Mesendoderm (in vitro differentiated cells): ENCODE data around the gene PSAP.
A peak's percentile ranks its signal among the peaks of the same experiment; 100 is the strongest.

ENCODE experiments used
- DNase-seq: peaks from one replicate; pipeline ENCODE4 v3.0.0; 2013
- H2AK5ac ChIP-seq: 2 replicates; pipeline ENCODE4 v1.6.1; 2013; ENCODE audit warnings: low read length, inconsistent platforms
- H2BK120ac ChIP-seq: 2 replicates; pipeline ENCODE4 v1.6.1; 2013; ENCODE audit warnings: low read depth, mild to moderate bottlenecking, low read length, moderate library complexity, mixed read lengths
- H2BK15ac ChIP-seq: replicated peaks from 2 replicates; pipeline ENCODE4 v1.6.1; 2013; ENCODE audit warnings: low read depth, mild to moderate bottlenecking, moderate library complexity
- H2BK5ac ChIP-seq: 2 replicates; pipeline ENCODE4 v1.6.1; 2013; ENCODE audit warnings: low read length, inconsistent platforms
- H3K18ac ChIP-seq: 2 replicates; pipeline ENCODE4 v1.6.1; 2013; ENCODE audit warnings: mild to moderate bottlenecking, low read length, mixed read lengths
- H3K23ac ChIP-seq: one replicate; pipeline ENCODE4 v1.6.1; 2013; ENCODE audit warnings: low read length
- H3K27ac ChIP-seq: 2 replicates; pipeline ENCODE4 v1.5.1; 2013; ENCODE audit warnings: low read depth, mild to moderate bottlenecking, inconsistent platforms, low read length, moderate library complexity
- H3K27me3 ChIP-seq: 2 replicates; pipeline ENCODE4 v1.6.1; 2013; ENCODE audit warnings: low read length, control low read depth, mild to moderate bottlenecking, inconsistent platforms; ENCODE audit not compliant: insufficient read depth, poor library complexity
- H3K36me3 ChIP-seq: 2 replicates; pipeline ENCODE4 v1.6.1; 2013; ENCODE audit warnings: low read length, inconsistent platforms; ENCODE audit not compliant: control insufficient read depth, insufficient read depth
- H3K4ac ChIP-seq: one replicate; pipeline ENCODE4 v1.6.1; 2013; ENCODE audit warnings: low read depth, mild to moderate bottlenecking, low read length, moderate library complexity
- H3K4me1 ChIP-seq: 2 replicates; pipeline ENCODE4 v1.6.1; 2013; ENCODE audit warnings: low read depth, low read length, inconsistent platforms; ENCODE audit not compliant: control insufficient read depth
- H3K4me2 ChIP-seq: 2 replicates; pipeline ENCODE4 v1.6.1; 2013; ENCODE audit warnings: low read length
- H3K4me3 ChIP-seq: 2 replicates; pipeline ENCODE4 v1.5.1; 2013; ENCODE audit warnings: mild to moderate bottlenecking, low read length
- H3K56ac ChIP-seq: one replicate; pipeline ENCODE4 v1.6.1; 2013; ENCODE audit warnings: low read length
- H3K79me1 ChIP-seq: 2 replicates; pipeline ENCODE4 v1.6.1; 2013; ENCODE audit warnings: low read length, inconsistent platforms
- H3K79me2 ChIP-seq: 2 replicates; pipeline ENCODE4 v1.6.1; 2013; ENCODE audit warnings: mild to moderate bottlenecking, low read length; ENCODE audit not compliant: control insufficient read depth, insufficient read depth
- H3K9ac ChIP-seq: 2 replicates; pipeline ENCODE4 v1.6.1; 2013; ENCODE audit warnings: low read length, inconsistent platforms
- H4K5ac ChIP-seq: one replicate; pipeline ENCODE4 v1.6.1; 2013; ENCODE audit warnings: low read length
- H4K8ac ChIP-seq: one replicate; pipeline ENCODE4 v1.6.1; 2013; ENCODE audit warnings: low read depth, mild to moderate bottlenecking, control low read depth, low read length, moderate library complexity
- WGBS: extraction: QIAGEN DNeasy Blood & Tissue Kit; methylation state at CpG from one replicate; pipeline ENCODE4 v1.1.7; 2013; ENCODE audit warnings: low lambda C conversion rate, missing lambda C conversion rate; ENCODE audit not compliant: insufficient coverage; ENCODE audit errors: extremely low coverage; 5-methylcytosine and 5-hydroxymethylcytosine counted together

The PSAP gene

GRCh38 chr10:71868192-71868697, 17.2 kb upstream of the PSAP start:
- WGBS = no CpG with 5 or more reads among the region's 5 CpGs
- H2BK120ac ChIP-seq = no peak overlapping the region

DNA sequence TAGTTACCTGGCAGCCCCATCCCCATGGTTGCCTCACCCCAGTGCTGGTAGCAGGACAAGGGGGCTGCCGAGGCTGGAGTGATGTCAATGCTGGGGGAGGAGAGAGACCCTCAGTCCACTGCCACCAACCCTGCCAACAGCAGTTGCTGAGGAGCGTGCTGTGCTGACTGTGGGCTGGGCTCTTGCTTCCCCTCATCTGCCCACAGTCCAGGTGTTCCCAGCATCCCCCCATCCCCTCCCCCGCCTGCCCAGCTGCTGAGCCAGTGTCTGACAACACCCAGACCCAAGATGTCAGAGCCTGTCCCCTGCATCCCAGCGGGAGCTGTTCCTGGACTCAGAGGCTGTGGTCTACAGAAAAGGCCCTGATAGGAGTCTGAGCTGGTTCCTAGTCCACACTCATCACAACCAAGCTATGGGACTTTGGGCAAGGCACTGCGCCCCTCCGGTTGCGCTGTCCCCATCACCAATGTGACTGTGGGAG, 14.6 kb upstream of the PSAP start:
- Histone ChIP-seq H3K4ac (no peak overlapping the region), H3K4me2 (no peak overlapping the region), H3K18ac (no peak overlapping the region), H2BK120ac (no peak overlapping the region), H2BK5ac (no peak overlapping the region), H3K56ac (no peak overlapping the region), H4K8ac (no peak overlapping the region), H3K27me3 (no peaks in the 10 kb centered on the region), H3K9ac (no peak overlapping the region), H4K5ac (no peak overlapping the region), H3K36me3 (no peaks in the 10 kb centered on the region), H2BK15ac (no peak overlapping the region), H3K27ac (no peak overlapping the region), H3K4me3 (no peak overlapping the region), H3K79me1 (no peaks in the 10 kb centered on the region), H3K79me2 (no peaks in the 10 kb centered on the region), H2AK5ac (no peak overlapping the region), H3K23ac (no peak overlapping the region), H3K4me1 (no peaks in the 10 kb centered on the region)
- WGBS = no CpG with 5 or more reads among the region's 7 CpGs
- DNase-seq = no peak

More at GRCh38 chr10:71868192-71868697, 17.2 kb upstream of the PSAP start:
- no peak overlapping the region for H4K5ac ChIP-seq
- H3K27me3 ChIP-seq = no peaks in the 10 kb centered on the region
- no peak overlapping the region for H3K4ac ChIP-seq
- no peak overlapping the region for H3K27ac ChIP-seq
- no peak overlapping the region for H3K4me2 ChIP-seq
- no peak overlapping the region for H3K4me3 ChIP-seq
- no peak overlapping the region for H2AK5ac ChIP-seq
- no peaks in the 10 kb centered on the region for H3K79me1 ChIP-seq
- H3K79me2 ChIP-seq = no peaks in the 10 kb centered on the region
- no peak overlapping the region for H3K56ac ChIP-seq
- H3K23ac ChIP-seq = no peak overlapping the region
- H3K4me1 ChIP-seq = no peaks in the 10 kb centered on the region
- DNase-seq = no peak
- H4K8ac ChIP-seq = no peak overlapping the region
- no peak overlapping the region for H3K18ac ChIP-seq
- H3K9ac ChIP-seq = no peak overlapping the region
- H3K36me3 ChIP-seq = no peaks in the 10 kb centered on the region
- H2BK5ac ChIP-seq = no peak overlapping the region
- no peak overlapping the region for H2BK15ac ChIP-seq

DNA sequence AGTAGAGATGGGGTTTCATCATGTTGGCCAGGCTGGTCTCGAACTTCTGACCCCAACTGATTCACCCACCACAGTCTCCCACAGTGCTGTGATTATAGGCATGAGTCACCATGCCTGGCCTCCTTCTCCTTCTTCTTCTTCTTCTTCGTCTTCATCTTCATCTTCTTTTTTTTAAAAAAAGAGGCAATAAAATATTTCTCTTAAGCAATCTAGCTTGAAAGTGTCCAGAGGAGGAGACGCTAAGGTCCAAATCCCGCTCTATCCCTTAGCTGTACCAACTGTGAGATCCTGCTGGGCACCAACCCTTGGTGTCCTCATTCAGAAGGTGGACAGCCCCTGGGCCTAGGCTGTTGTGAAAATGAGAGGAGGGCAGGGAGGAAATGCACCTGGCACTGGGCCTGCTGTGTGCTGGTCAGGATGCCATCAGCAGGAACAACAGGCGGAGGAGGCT, 13.9 kb upstream of the PSAP start:
- Histone ChIP-seq H2BK120ac (no peak overlapping the region), H3K18ac (no peak overlapping the region)
- WGBS = no CpG with 5 or more reads among the region's 5 CpGs

DNA sequence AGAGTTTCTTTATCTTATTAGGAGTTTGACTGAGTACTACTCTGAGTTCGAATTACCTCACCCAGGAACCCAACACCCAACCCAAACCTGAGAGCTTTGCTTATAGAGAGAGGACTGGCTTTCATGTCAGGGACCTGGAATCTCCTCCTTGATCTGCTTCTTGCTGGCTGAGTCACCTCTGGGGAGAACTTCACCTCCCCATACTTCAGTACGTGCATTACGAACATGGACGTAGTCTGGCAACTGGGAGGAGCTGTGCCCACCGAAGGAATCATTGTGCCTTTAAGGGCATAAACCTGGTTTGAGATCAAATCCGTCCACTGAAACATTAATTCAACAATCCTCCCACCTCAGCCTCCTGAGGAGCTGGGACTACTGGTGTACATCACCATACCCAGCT, 12.2 kb upstream of the PSAP start:
- H3K18ac ChIP-seq = no peak overlapping the region
- no peak overlapping the region for H2BK120ac ChIP-seq
- H3K79me2 ChIP-seq = no peaks in the 10 kb centered on the region
- no peak overlapping the region for H2AK5ac ChIP-seq
- H3K4me2 ChIP-seq = no peak overlapping the region
- no peak overlapping the region for H3K56ac ChIP-seq
- no peaks in the 10 kb centered on the region for H3K79me1 ChIP-seq
- DNase-seq = no peak
- no peak overlapping the region for H3K27ac ChIP-seq
- no peak overlapping the region for H3K4ac ChIP-seq
- WGBS = no CpG with 5 or more reads among the region's 6 CpGs
- H3K4me3 ChIP-seq = no peak overlapping the region
- H3K36me3 ChIP-seq = no peaks in the 10 kb centered on the region
- no peak overlapping the region for H2BK15ac ChIP-seq
- H3K4me1 ChIP-seq = no peaks in the 10 kb centered on the region
- H3K9ac ChIP-seq = no peak overlapping the region
- H3K27me3 ChIP-seq = no peaks in the 10 kb centered on the region
- H4K5ac ChIP-seq = no peak overlapping the region
- H2BK5ac ChIP-seq = no peak overlapping the region
- no peak overlapping the region for H4K8ac ChIP-seq
- no peak overlapping the region for H3K23ac ChIP-seq

More for the DNA sequence above, 13.9 kb upstream of the PSAP start:
- Histone ChIP-seq H3K56ac (no peak overlapping the region), H4K8ac (no peak overlapping the region), H3K36me3 (no peaks in the 10 kb centered on the region), H2BK15ac (no peak overlapping the region), H2BK5ac (no peak overlapping the region), H3K9ac (no peak overlapping the region), H4K5ac (no peak overlapping the region), H3K27me3 (no peaks in the 10 kb centered on the region), H3K4me2 (no peak overlapping the region), H3K4me3 (no peak overlapping the region), H2AK5ac (no peak overlapping the region), H3K27ac (no peak overlapping the region), H3K79me2 (no peaks in the 10 kb centered on the region), H3K4me1 (no peaks in the 10 kb centered on the region), H3K23ac (no peak overlapping the region), H3K4ac (no peak overlapping the region), H3K79me1 (no peaks in the 10 kb centered on the region)
- DNase-seq = no peak

GRCh38 chr10:71860243-71861029, 9.4 kb upstream of the PSAP start:
- Histone ChIP-seq H3K79me1 (no peaks in the 10 kb centered on the region), H3K9ac (peak overlapping the region; percentile 4), H3K18ac (peak overlapping the region; percentile 79), H2AK5ac (no peak overlapping the region), H3K4ac (peak overlapping the region; percentile 98), H3K23ac (no peak overlapping the region), H2BK15ac (peak overlapping the region; percentile 2), H4K8ac (no peak overlapping the region), H3K27me3 (no peaks in the 10 kb centered on the region), H2BK5ac (no peak overlapping the region), H2BK120ac (peak overlapping the region; percentile 63), H3K4me1 (no peaks in the 10 kb centered on the region), H4K5ac (no peak overlapping the region), H3K4me3 (no peak overlapping the region), H3K79me2 (no peaks in the 10 kb centered on the region), H3K56ac (peak overlapping the region; percentile 78), H3K27ac (peak overlapping the region; percentile 73), H3K4me2 (no peak overlapping the region), H3K36me3 (no peaks in the 10 kb centered on the region)
- DNase-seq = peak; percentile 98
- no CpG with 5 or more reads among the region's 11 CpGs for WGBS
